ENCODE data around the gene PEX10.

Gene PEX10

GRCh38 chr1:2384941-2385481 is 27.4 kb downstream of the PEX10 start:
- no peak for DNase-seq

- no peak for DNase-seq
Measured at GRCh38 chr1:2384130-2384860, 28.1 kb downstream of the PEX10 start.

GRCh38 chr1:2383576-2383975 is 28.8 kb downstream of the PEX10 start:
- DNase-seq = no peak

GRCh38 chr1:2382621-2383361 is 29.6 kb downstream of the PEX10 start:
- no peak for DNase-seq

- DNase-seq = peak; percentile 16
Measured at GRCh38 chr1:2381741-2382620, 30.4 kb downstream of the PEX10 start.

GRCh38 chr1:2380816-2381591 is 31.4 kb downstream of the PEX10 start:
- no peak for DNase-seq

GRCh38 chr1:2379733-2380404 is 32.5 kb downstream of the PEX10 start:
- no peak for DNase-seq

GRCh38 chr1:2378956-2379732 is 33.2 kb downstream of the PEX10 start:
- DNase-seq = no peak

GRCh38 chr1:2378441-2378851 is 33.9 kb downstream of the PEX10 start:
- DNase-seq = peak; percentile 40

GRCh38 chr1:2377751-2378440 is 34.5 kb downstream of the PEX10 start:
- DNase-seq = no peak

GRCh38 chr1:2376931-2377672 is 35.3 kb downstream of the PEX10 start:
- no peak for DNase-seq

- DNase-seq = no peak
Measured at GRCh38 chr1:2376261-2376741, 36.1 kb downstream of the PEX10 start.

- no peak for DNase-seq
Measured at GRCh38 chr1:2375923-2376260, 36.5 kb downstream of the PEX10 start.

GRCh38 chr1:2375246-2375922 is 37.0 kb downstream of the PEX10 start:
- no peak for DNase-seq

- no peak for DNase-seq
Measured at GRCh38 chr1:2374252-2375155, 37.9 kb downstream of the PEX10 start.

- no peak for DNase-seq
Measured at GRCh38 chr1:2373551-2374251, 38.7 kb downstream of the PEX10 start.
